Measurements from ENCODE around the gene LAMP5.

LAMP5 gene

DNA sequence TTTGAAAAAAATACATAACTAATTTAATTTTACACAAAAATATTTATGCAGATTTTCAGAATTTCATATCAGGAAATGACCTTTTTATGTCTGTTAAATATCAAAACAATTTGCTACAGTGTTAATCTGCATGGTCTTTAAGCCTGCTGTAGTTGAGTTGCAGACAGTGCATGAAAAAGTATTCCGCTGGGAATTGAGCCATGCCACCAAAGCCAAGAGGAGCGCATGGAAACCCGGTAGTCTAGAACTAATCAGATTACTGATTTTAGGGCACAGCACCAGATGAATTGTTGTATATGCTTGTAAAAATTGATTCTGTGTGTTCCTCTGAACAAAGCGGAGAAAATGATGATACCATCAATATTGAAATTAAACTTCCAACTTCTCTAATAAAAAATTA lies 34.3 kb upstream of the LAMP5 start:
- TF ChIP-seq ZNF274 (IDR thresholded peaks at IDR 0.05; ENCODE audit: low read depth, low read length): no peak
- TF ChIP-seq YY1 (IDR thresholded peaks at IDR 0.05; ENCODE audit: insufficient read depth, insufficient read length): no peak
- TF ChIP-seq SUZ12 (IDR thresholded peaks at IDR 0.05; ENCODE audit: extremely low read depth, insufficient read depth, insufficient read length): no peak
- Histone ChIP-seq H3K36me3 (ENCODE audit: insufficient read depth, insufficient read length, low read length) (no peaks in the 10 kb centered on the region), H3K9me3 (ENCODE audit: insufficient read depth, low read length) (no peaks in the 10 kb centered on the region), H3K27me3 (ENCODE audit: insufficient read depth, insufficient read length) (no peaks in the 10 kb centered on the region), H3K4me1 (ENCODE audit: insufficient read depth, insufficient read length) (no peaks in the 10 kb centered on the region), H3K9ac (ENCODE audit: insufficient read length, low read depth) (no peak overlapping the region), H3K4me3 (ENCODE audit: insufficient read length, low read depth) (no peak overlapping the region)
- DNase-seq (ENCODE audit: low read depth, low spot score): no peak

DNA sequence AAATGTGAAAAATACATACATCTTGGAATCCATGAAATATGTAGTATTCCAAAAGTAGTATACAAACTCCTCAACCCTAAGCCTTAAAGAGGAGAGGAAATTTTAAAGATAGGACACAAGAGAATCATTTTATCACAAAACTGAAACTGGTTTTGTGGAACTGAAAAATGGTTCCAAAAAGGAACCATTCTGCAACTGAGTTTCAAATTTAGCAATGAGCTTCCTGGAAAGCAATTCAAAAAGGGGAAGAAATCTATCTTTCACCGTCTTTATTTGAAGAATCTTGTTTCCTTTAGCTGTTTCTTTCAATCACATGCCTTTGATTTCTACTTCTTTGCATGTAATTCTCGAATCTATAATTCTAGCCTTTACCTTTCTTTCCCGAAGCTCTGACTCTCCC lies 32.2 kb upstream of the LAMP5 start:
- Histone ChIP-seq H3K4me1 (ENCODE audit: insufficient read depth, insufficient read length) (no peaks in the 10 kb centered on the region), H3K27me3 (ENCODE audit: insufficient read depth, insufficient read length) (no peaks in the 10 kb centered on the region), H3K4me3 (ENCODE audit: insufficient read length, low read depth) (no peak overlapping the region), H3K36me3 (ENCODE audit: insufficient read depth, insufficient read length, low read length) (no peaks in the 10 kb centered on the region), H3K9ac (ENCODE audit: insufficient read length, low read depth) (no peak overlapping the region), H3K9me3 (ENCODE audit: insufficient read depth, low read length) (no peaks in the 10 kb centered on the region)
- TF ChIP-seq SUZ12 (IDR thresholded peaks at IDR 0.05; ENCODE audit: extremely low read depth, insufficient read depth, insufficient read length): no peak
- TF ChIP-seq ZNF274 (IDR thresholded peaks at IDR 0.05; ENCODE audit: low read depth, low read length): no peak
- no peak for TF ChIP-seq YY1 (IDR thresholded peaks at IDR 0.05; ENCODE audit: insufficient read depth, insufficient read length)
- DNase-seq (ENCODE audit: low read depth, low spot score): no peak

DNA sequence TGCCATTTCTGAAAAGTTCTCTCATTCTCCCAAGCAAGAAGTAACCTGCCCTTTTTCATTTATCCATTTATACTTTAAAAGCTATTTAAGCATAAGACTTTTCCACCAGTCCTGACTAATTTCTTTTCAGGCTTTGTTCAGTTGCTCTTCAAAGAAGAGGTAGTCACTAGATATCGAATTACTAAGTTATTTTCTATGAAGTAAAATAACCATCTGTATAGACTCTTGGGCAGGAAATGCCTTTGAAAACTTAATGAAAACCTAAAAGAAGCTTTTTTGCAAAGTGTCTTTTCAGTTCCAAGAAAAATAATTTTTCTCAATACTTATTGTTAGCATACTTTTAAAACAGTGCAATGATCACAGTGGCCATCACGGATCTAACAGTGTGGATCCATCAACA lies 31.3 kb upstream of the LAMP5 start:
- DNase-seq (ENCODE audit: low read depth, low spot score): no peak
- Histone ChIP-seq H3K4me3 (ENCODE audit: insufficient read length, low read depth) (no peak overlapping the region), H3K36me3 (ENCODE audit: insufficient read depth, insufficient read length, low read length) (no peaks in the 10 kb centered on the region), H3K4me1 (ENCODE audit: insufficient read depth, insufficient read length) (no peaks in the 10 kb centered on the region), H3K27me3 (ENCODE audit: insufficient read depth, insufficient read length) (no peaks in the 10 kb centered on the region), H3K9me3 (ENCODE audit: insufficient read depth, low read length) (no peaks in the 10 kb centered on the region), H3K9ac (ENCODE audit: insufficient read length, low read depth) (no peak overlapping the region)
- TF ChIP-seq ZNF274 (IDR thresholded peaks at IDR 0.05; ENCODE audit: low read depth, low read length): no peak
- TF ChIP-seq YY1 (IDR thresholded peaks at IDR 0.05; ENCODE audit: insufficient read depth, insufficient read length): no peak
- TF ChIP-seq SUZ12 (IDR thresholded peaks at IDR 0.05; ENCODE audit: extremely low read depth, insufficient read depth, insufficient read length): no peak

DNA sequence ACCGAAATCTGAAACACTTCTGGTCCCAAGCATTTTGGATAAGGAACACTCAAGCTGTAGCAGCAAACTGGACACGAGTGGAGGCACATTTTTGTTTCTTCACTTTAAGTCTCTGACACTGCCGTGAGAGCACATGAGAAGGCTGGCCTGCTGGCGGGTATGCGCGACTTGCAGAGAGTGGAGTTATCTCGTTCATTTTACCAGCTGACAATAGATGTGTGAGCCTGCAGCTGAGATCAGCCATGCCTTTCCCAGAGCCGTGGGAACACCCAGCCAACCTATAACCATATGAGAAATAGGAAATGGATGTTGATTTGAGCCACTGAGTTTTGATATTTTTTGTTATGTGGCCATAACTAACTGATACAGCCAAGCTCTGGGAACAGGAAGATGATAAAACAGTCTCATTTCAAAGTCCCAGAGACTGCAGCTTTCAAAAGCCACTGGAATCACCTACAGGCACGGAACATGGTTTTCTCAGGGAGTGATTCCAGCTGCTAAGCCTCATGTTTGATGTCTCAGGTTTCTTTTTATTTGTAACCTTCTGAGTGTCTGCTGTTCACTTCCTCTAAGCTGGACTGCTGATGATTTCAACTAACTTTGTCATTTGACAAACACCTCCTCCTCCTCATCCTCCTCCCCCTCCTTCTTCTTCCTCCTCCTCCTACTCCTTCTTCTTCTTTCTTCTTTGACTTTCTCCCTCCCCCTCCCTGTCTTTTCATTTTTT lies 28.6 kb upstream of the LAMP5 start:
- Histone ChIP-seq H3K36me3 (ENCODE audit: insufficient read depth, insufficient read length, low read length) (no peaks in the 10 kb centered on the region), H3K9me3 (ENCODE audit: insufficient read depth, low read length) (no peaks in the 10 kb centered on the region), H3K4me3 (ENCODE audit: insufficient read length, low read depth) (no peak overlapping the region), H3K9ac (ENCODE audit: insufficient read length, low read depth) (no peak overlapping the region), H3K27me3 (ENCODE audit: insufficient read depth, insufficient read length) (no peaks in the 10 kb centered on the region), H3K4me1 (ENCODE audit: insufficient read depth, insufficient read length) (no peaks in the 10 kb centered on the region)
- no peak for DNase-seq (ENCODE audit: low read depth, low spot score)
- no peak for TF ChIP-seq SUZ12 (IDR thresholded peaks at IDR 0.05; ENCODE audit: extremely low read depth, insufficient read depth, insufficient read length)
- no peak for TF ChIP-seq YY1 (IDR thresholded peaks at IDR 0.05; ENCODE audit: insufficient read depth, insufficient read length)
- no peak for TF ChIP-seq ZNF274 (IDR thresholded peaks at IDR 0.05; ENCODE audit: low read depth, low read length)

DNA sequence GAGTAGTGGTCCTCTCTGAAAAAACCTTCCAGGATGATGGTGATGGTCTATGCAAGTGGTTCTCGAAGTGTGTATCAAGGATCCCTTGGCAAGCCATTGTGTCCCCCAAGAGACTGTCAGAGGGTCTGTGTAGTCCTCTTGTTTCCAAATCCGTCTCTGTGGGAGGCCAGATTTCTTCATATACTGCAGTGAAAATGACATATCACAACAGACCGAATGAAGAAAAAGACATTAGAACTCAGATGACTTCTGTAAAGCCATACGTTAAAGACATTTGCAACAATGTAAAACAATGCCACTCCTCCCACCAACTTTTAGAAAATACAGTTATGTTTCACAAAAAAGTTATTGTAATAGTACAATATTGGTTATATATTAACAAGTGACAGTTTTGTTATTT lies 27.2 kb upstream of the LAMP5 start:
- Histone ChIP-seq H3K9ac (ENCODE audit: insufficient read length, low read depth) (no peak overlapping the region), H3K36me3 (ENCODE audit: insufficient read depth, insufficient read length, low read length) (no peaks in the 10 kb centered on the region), H3K9me3 (ENCODE audit: insufficient read depth, low read length) (no peaks in the 10 kb centered on the region), H3K27me3 (ENCODE audit: insufficient read depth, insufficient read length) (no peaks in the 10 kb centered on the region), H3K4me1 (ENCODE audit: insufficient read depth, insufficient read length) (no peaks in the 10 kb centered on the region), H3K4me3 (ENCODE audit: insufficient read length, low read depth) (no peak overlapping the region)
- no peak for DNase-seq (ENCODE audit: low read depth, low spot score)
- TF ChIP-seq ZNF274 (IDR thresholded peaks at IDR 0.05; ENCODE audit: low read depth, low read length) (no peak), YY1 (IDR thresholded peaks at IDR 0.05; ENCODE audit: insufficient read depth, insufficient read length) (no peak), SUZ12 (IDR thresholded peaks at IDR 0.05; ENCODE audit: extremely low read depth, insufficient read depth, insufficient read length) (no peak)

DNA sequence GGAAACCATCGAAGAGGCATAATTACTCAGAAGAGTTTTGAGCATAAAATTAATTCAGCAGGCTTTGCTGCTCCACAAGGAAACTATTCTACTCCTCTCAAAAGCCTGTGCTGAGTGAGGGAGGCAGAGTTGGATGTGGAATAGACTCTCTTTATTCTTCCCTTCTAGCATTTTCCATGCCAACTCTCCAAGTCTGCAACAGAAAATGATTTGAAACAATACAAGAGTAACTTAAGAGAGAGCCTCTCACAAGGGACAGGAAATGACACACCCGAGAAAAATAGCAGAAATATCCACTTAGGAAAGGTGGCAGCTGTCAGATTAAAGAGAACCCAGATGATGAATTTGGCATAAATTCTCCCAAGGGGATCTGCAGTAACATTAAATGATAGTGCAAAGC lies 26.3 kb upstream of the LAMP5 start:
- Histone ChIP-seq H3K4me3 (ENCODE audit: insufficient read length, low read depth) (no peak overlapping the region), H3K27me3 (ENCODE audit: insufficient read depth, insufficient read length) (no peaks in the 10 kb centered on the region), H3K9ac (ENCODE audit: insufficient read length, low read depth) (no peak overlapping the region), H3K36me3 (ENCODE audit: insufficient read depth, insufficient read length, low read length) (no peaks in the 10 kb centered on the region), H3K4me1 (ENCODE audit: insufficient read depth, insufficient read length) (no peaks in the 10 kb centered on the region), H3K9me3 (ENCODE audit: insufficient read depth, low read length) (no peaks in the 10 kb centered on the region)
- no peak for TF ChIP-seq YY1 (IDR thresholded peaks at IDR 0.05; ENCODE audit: insufficient read depth, insufficient read length)
- no peak for TF ChIP-seq ZNF274 (IDR thresholded peaks at IDR 0.05; ENCODE audit: low read depth, low read length)
- TF ChIP-seq SUZ12 (IDR thresholded peaks at IDR 0.05; ENCODE audit: extremely low read depth, insufficient read depth, insufficient read length): no peak
- DNase-seq (ENCODE audit: low read depth, low spot score): no peak

DNA sequence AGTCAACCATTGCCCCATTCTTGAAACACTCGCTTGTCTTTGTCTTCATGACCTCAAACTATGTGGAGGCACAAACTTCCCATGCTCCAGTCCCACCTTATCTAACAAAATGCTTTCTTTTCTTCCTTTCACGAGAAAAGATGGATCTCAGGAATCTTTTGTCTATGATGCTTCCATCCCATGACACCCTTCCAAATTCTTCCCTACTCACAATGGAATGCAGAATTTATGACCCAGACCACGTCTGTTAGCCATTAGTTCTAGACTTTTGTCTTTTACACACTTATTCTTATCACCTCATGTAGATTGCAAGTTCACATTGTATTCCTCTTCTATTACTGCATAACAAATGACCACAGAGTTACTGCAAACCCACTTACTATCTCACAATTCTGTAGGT lies 24.2 kb upstream of the LAMP5 start:
- Histone ChIP-seq H3K27me3 (ENCODE audit: insufficient read depth, insufficient read length) (no peaks in the 10 kb centered on the region), H3K9ac (ENCODE audit: insufficient read length, low read depth) (no peak overlapping the region), H3K4me3 (ENCODE audit: insufficient read length, low read depth) (no peak overlapping the region), H3K9me3 (ENCODE audit: insufficient read depth, low read length) (no peaks in the 10 kb centered on the region), H3K36me3 (ENCODE audit: insufficient read depth, insufficient read length, low read length) (no peaks in the 10 kb centered on the region), H3K4me1 (ENCODE audit: insufficient read depth, insufficient read length) (no peaks in the 10 kb centered on the region)
- no peak for DNase-seq (ENCODE audit: low read depth, low spot score)
- TF ChIP-seq SUZ12 (IDR thresholded peaks at IDR 0.05; ENCODE audit: extremely low read depth, insufficient read depth, insufficient read length) (no peak), ZNF274 (IDR thresholded peaks at IDR 0.05; ENCODE audit: low read depth, low read length) (no peak), YY1 (IDR thresholded peaks at IDR 0.05; ENCODE audit: insufficient read depth, insufficient read length) (no peak)

All from NT2/D1 (cell line).